Trophoblast cell (in vitro differentiated cells and primary cell): ENCODE data around the gene ITLN1.

ENCODE experiments used
- DNase-seq, 2 donors: peaks; one replicate each; pipeline ENCODE4 v3.0.0-alpha.2; 2016
- H2AFZ ChIP-seq: 2 replicates; pipeline ENCODE4 v1.6.1; 2013; ENCODE audit warnings: low read length, moderate library complexity, mild to moderate bottlenecking; ENCODE audit not compliant: insufficient read depth, poor library complexity
- H2AK5ac ChIP-seq: 2 replicates; pipeline ENCODE4 v1.6.1; 2013; ENCODE audit warnings: mild to moderate bottlenecking, low read length
- H2BK120ac ChIP-seq: 2 replicates; pipeline ENCODE4 v1.6.1; 2013; ENCODE audit warnings: low read length, mild to moderate bottlenecking, moderate library complexity; ENCODE audit not compliant: insufficient read depth, poor library complexity
- H2BK12ac ChIP-seq: 2 replicates; pipeline ENCODE4 v1.6.1; 2013; ENCODE audit warnings: mild to moderate bottlenecking, low read length, moderate library complexity
- H2BK5ac ChIP-seq: 2 replicates; pipeline ENCODE4 v1.6.1; 2013; ENCODE audit warnings: low read length, low read depth, moderate library complexity, mild to moderate bottlenecking; ENCODE audit not compliant: poor library complexity
- H3K14ac ChIP-seq: 2 replicates; pipeline ENCODE4 v1.6.1; 2013; ENCODE audit warnings: mild to moderate bottlenecking, low read length
- H3K18ac ChIP-seq: 2 replicates; pipeline ENCODE4 v1.6.1; 2013; ENCODE audit warnings: mild to moderate bottlenecking, low read length
- H3K23ac ChIP-seq: 2 replicates; pipeline ENCODE4 v1.6.1; 2013; ENCODE audit warnings: low read length
- H3K27ac ChIP-seq: 2 replicates; pipeline ENCODE4 v1.5.1; 2013; ENCODE audit warnings: low read depth, mild to moderate bottlenecking, inconsistent platforms, low read length, moderate library complexity
- H3K27me3 ChIP-seq: 2 replicates; pipeline ENCODE4 v1.6.1; 2013; ENCODE audit warnings: inconsistent platforms, mild to moderate bottlenecking, low read length, moderate library complexity; ENCODE audit not compliant: insufficient read depth
- H3K36me3 ChIP-seq, 2 experiments: 1 replicate in 1 of 2; 2 replicates in 1 of 2; pipeline ENCODE4 v1.6.1; 2013; ENCODE audit warnings: low read length in 2 of 2, mild to moderate bottlenecking in 2 of 2, moderate library complexity in 1 of 2; ENCODE audit not compliant: insufficient read depth in 2 of 2, control insufficient read depth in 1 of 2
- H3K4ac ChIP-seq: 2 replicates; pipeline ENCODE4 v1.6.1; 2013; ENCODE audit warnings: low read depth, mild to moderate bottlenecking, low read length, moderate library complexity
- H3K4me1 ChIP-seq, 2 experiments: 1 replicate in 1 of 2; 2 replicates in 1 of 2; pipeline ENCODE4 v1.6.1; 2013; ENCODE audit warnings: low read length in 2 of 2, mild to moderate bottlenecking in 2 of 2, moderate library complexity in 1 of 2; ENCODE audit not compliant: insufficient read depth in 2 of 2, control insufficient read depth in 1 of 2
- H3K4me2 ChIP-seq: 2 replicates; pipeline ENCODE4 v1.6.1; 2013; ENCODE audit warnings: inconsistent platforms, mild to moderate bottlenecking, low read length, moderate library complexity
- H3K4me3 ChIP-seq: 2 replicates; pipeline ENCODE4 v1.5.1; 2013; ENCODE audit warnings: mild to moderate bottlenecking, low read depth, low read length, inconsistent platforms
- H3K79me1 ChIP-seq: one replicate; pipeline ENCODE4 v1.6.1; 2013; ENCODE audit warnings: low read length
- H3K79me2 ChIP-seq: 2 replicates; pipeline ENCODE4 v1.6.1; 2013; ENCODE audit warnings: low read length, mild to moderate bottlenecking; ENCODE audit not compliant: control insufficient read depth, insufficient read depth, poor library complexity
- H3K9ac ChIP-seq: 2 replicates; pipeline ENCODE4 v1.6.1; 2013; ENCODE audit warnings: mild to moderate bottlenecking, low read length
- H3K9me3 ChIP-seq: 2 replicates; pipeline ENCODE4 v1.6.1; 2013; ENCODE audit warnings: low read depth, mild to moderate bottlenecking, control low read depth, inconsistent platforms, low read length; ENCODE audit not compliant: insufficient read depth
- H4K12ac ChIP-seq: 2 replicates; pipeline ENCODE4 v1.6.1; 2013; ENCODE audit warnings: low read depth, mild to moderate bottlenecking, low read length, moderate library complexity
- H4K8ac ChIP-seq: 2 replicates; pipeline ENCODE4 v1.6.1; 2013; ENCODE audit warnings: low read depth, mild to moderate bottlenecking, low read length, moderate library complexity
- H4K91ac ChIP-seq: one replicate; pipeline ENCODE4 v1.6.1; 2013; ENCODE audit warnings: low read depth, mild to moderate bottlenecking, low read length, moderate library complexity
- WGBS: extraction: QIAGEN DNeasy Blood & Tissue Kit; methylation state at CpG from one replicate; pipeline ENCODE4 v1.1.7; 2013; ENCODE audit warnings: missing lambda C conversion rate; ENCODE audit not compliant: insufficient read length, insufficient coverage; ENCODE audit errors: extremely low coverage; 5-methylcytosine and 5-hydroxymethylcytosine counted together

The ITLN1 gene

DNA sequence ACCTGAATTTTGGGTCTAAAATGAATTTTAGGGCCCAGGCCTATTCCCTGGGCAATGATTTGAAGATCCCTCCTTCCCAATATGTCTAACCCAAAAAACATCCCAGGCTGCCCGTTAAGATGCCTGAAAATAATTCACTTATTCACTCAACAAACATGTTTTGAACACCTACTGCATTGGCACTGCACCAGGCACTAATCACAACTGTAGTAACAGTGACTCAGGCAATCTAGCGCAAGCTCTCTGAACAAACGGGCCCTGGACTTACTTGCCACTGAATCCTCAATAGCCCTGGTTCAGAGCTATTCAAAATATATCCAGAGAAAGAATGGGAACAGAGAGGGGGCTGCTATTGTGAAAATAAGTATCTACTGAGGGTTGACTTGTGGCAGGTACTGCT lies 26.5 kb downstream of the ITLN1 start:
- no peaks in the 10 kb centered on the region for H3K79me2 ChIP-seq
- no peak overlapping the region for H2BK12ac ChIP-seq
- no peak overlapping the region for H3K18ac ChIP-seq
- no peak overlapping the region for H4K91ac ChIP-seq
- no peak overlapping the region for H3K23ac ChIP-seq
- H2BK5ac ChIP-seq = no peak overlapping the region
- no peaks in the 10 kb centered on the region for H3K27me3 ChIP-seq
- no peak overlapping the region for H3K27ac ChIP-seq
- H3K36me3 ChIP-seq = no peaks in the 10 kb centered on the region
- no peaks in the 10 kb centered on the region for H3K79me1 ChIP-seq
- no peaks in the 10 kb centered on the region for H3K4me1 ChIP-seq
- no peak overlapping the region for H2AFZ ChIP-seq
- H2BK120ac ChIP-seq = no peak overlapping the region
- no peak overlapping the region for H3K4ac ChIP-seq
- DNase-seq = no peak
- H4K8ac ChIP-seq = no peak overlapping the region
- no peak overlapping the region for H3K9ac ChIP-seq
- H3K4me2 ChIP-seq = no peak overlapping the region
- H3K4me3 ChIP-seq = no peak overlapping the region
- H3K14ac ChIP-seq = no peak overlapping the region
- H3K9me3 ChIP-seq = peaks cover 3% of the 10 kb centered on the region
- no peak overlapping the region for H4K12ac ChIP-seq
- no CpG with 5 or more reads among the region's 3 CpGs for WGBS
- H2AK5ac ChIP-seq = no peak overlapping the region

DNA sequence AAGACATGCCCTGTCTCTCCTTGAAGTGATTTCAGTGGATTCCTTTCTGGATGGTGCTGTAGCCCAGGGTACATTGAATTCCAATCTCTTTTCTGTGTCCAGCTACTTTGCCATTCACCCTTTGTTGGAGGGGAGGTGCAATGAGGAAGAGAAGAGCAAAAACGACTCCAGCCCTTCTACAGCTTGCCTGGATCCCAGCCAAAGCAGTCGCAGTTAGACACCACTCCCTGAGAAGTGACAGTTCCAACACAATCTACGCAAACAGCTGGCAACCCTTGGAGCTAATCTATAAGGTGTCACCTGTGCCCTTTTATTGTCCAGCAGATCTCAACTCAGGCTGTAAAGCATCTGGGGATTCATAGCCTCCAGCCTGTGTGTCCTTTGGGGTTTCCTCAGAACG lies 26.9 kb downstream of the ITLN1 start:
- H4K91ac ChIP-seq = no peak overlapping the region
- no peak overlapping the region for H3K9ac ChIP-seq
- H4K8ac ChIP-seq = no peak overlapping the region
- no peaks in the 10 kb centered on the region for H3K36me3 ChIP-seq
- no peak overlapping the region for H3K4ac ChIP-seq
- H3K4me1 ChIP-seq = no peaks in the 10 kb centered on the region
- peaks cover 3% of the 10 kb centered on the region for H3K9me3 ChIP-seq
- H3K27me3 ChIP-seq = no peaks in the 10 kb centered on the region
- no CpG with 5 or more reads among the region's 4 CpGs for WGBS
- H2BK120ac ChIP-seq = no peak overlapping the region
- DNase-seq = no peak
- H2AFZ ChIP-seq = no peak overlapping the region
- no peak overlapping the region for H3K23ac ChIP-seq
- no peak overlapping the region for H3K18ac ChIP-seq
- no peak overlapping the region for H3K14ac ChIP-seq
- no peak overlapping the region for H3K27ac ChIP-seq
- H4K12ac ChIP-seq = no peak overlapping the region
- no peak overlapping the region for H2AK5ac ChIP-seq
- H3K4me2 ChIP-seq = no peak overlapping the region
- no peak overlapping the region for H2BK12ac ChIP-seq
- H3K4me3 ChIP-seq = no peak overlapping the region
- no peaks in the 10 kb centered on the region for H3K79me1 ChIP-seq
- no peaks in the 10 kb centered on the region for H3K79me2 ChIP-seq
- no peak overlapping the region for H2BK5ac ChIP-seq

DNA sequence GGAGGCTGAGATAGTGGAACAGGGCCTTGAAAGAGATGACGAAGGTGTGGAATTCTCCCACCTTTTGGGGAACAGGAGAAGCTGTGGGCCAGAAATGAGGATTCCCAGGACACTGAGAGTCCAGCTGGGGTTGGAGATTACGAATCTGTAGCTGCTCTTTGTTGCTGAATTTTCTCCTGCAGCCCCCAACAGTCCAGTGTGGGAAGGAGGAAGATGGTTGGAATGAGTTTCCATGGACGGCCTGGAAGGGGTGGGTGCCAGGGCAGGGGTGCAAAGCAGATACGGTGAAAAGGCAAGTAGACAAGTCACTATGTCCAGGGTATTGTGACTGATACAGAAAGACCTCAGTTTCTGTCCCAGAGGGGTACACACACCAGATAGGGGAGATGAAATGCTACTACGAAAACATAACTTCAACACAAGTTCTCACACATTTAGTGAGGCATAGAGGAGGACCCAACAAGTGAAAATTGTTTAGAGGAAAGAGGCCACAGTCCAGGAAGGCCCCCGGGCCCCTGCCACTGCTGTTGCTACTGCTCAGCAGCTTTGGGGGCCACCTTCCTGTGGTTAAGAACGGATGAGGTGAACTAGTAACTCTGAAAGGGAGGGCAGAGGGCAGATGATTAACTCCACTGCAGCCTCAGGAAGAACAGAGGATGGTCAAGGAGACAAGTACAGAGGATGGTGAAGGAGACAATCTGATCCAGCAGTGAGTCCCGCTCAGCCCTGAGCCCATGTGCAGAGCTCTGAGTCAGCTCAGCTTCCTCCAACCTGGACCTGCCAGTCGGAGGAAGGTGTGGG lies 29.6 kb downstream of the ITLN1 start:
- Histone ChIP-seq H2AFZ (no peak overlapping the region), H2BK5ac (no peak overlapping the region), H2AK5ac (no peak overlapping the region), H2BK120ac (no peak overlapping the region), H3K18ac (no peak overlapping the region), H3K79me1 (no peaks in the 10 kb centered on the region), H3K79me2 (no peaks in the 10 kb centered on the region), H4K91ac (no peak overlapping the region), H3K27me3 (no peaks in the 10 kb centered on the region), H3K27ac (no peak overlapping the region), H3K14ac (no peak overlapping the region), H3K9me3 (peaks cover 3% of the 10 kb centered on the region), H4K8ac (no peak overlapping the region), H3K9ac (no peak overlapping the region), H3K4me2 (no peak overlapping the region), H3K4me3 (peak overlapping the region; percentile 34), H3K36me3 (no peaks in the 10 kb centered on the region), H2BK12ac (no peak overlapping the region), H4K12ac (no peak overlapping the region), H3K4ac (no peak overlapping the region), H3K4me1 (no peaks in the 10 kb centered on the region), H3K23ac (no peak overlapping the region)
- DNase-seq = no peak
- no CpG with 5 or more reads among the region's 9 CpGs for WGBS

DNA sequence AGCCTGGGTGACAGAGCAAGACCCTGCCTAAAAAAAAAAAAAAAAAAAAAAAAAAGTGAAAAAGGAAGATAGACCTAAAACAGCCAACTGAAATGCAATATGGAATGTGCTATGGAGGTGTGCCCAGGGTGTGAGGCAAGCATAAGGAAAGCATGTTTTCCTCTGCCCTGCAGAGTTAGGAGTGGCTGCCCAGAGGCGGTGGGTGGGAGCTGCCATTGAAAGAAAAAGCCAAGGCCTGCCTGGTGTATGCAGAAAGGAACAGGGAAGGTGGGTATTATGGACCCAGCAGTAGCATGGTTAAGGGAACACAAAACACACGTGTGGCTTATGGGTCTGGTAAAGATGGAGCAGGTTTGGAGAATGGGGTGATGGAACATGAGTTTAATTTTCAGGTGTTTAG lies 31.2 kb downstream of the ITLN1 start:
- no peak for DNase-seq
- Histone ChIP-seq H3K27me3 (no peaks in the 10 kb centered on the region), H3K4ac (no peak overlapping the region), H3K9me3 (peaks cover 3% of the 10 kb centered on the region), H4K8ac (no peak overlapping the region), H4K12ac (no peak overlapping the region), H3K36me3 (no peaks in the 10 kb centered on the region), H3K4me3 (no peak overlapping the region), H3K27ac (no peak overlapping the region), H2AFZ (no peak overlapping the region), H2AK5ac (no peak overlapping the region), H3K79me1 (no peaks in the 10 kb centered on the region), H2BK120ac (no peak overlapping the region), H3K4me2 (no peak overlapping the region), H2BK12ac (no peak overlapping the region), H3K4me1 (no peaks in the 10 kb centered on the region), H2BK5ac (no peak overlapping the region), H4K91ac (no peak overlapping the region), H3K18ac (no peak overlapping the region), H3K14ac (no peak overlapping the region), H3K79me2 (no peaks in the 10 kb centered on the region), H3K9ac (no peak overlapping the region), H3K23ac (no peak overlapping the region)
- WGBS = no CpG with 5 or more reads among the region's 2 CpGs
